NT2/D1 (cell line): ENCODE measurements around the gene TOP3A.

Experiments used
- DNase-seq: peaks from one replicate; pipeline ENCODE4 v3.0.0-alpha.2; 2011; ENCODE audit warnings: low read depth, low spot score
- H3K27me3 ChIP-seq: 2 replicates; pipeline ENCODE4 v1.6.0; 2011; ENCODE audit warnings: mild to moderate bottlenecking; ENCODE audit not compliant: insufficient read length, insufficient read depth
- H3K36me3 ChIP-seq: 2 replicates; pipeline ENCODE4 v1.6.1; 2011; ENCODE audit warnings: mild to moderate bottlenecking, low read length, mixed read lengths; ENCODE audit not compliant: insufficient read depth, insufficient read length
- H3K4me1 ChIP-seq: 2 replicates; pipeline ENCODE4 v1.5.1; 2011; ENCODE audit not compliant: insufficient read depth, insufficient read length
- H3K4me3 ChIP-seq: 2 replicates; pipeline ENCODE4 v1.5.1; 2011; ENCODE audit warnings: low read depth; ENCODE audit not compliant: insufficient read length
- H3K9ac ChIP-seq: 2 replicates; pipeline ENCODE4 v1.6.0; 2011; ENCODE audit warnings: low read depth; ENCODE audit not compliant: insufficient read length
- H3K9me3 ChIP-seq: 2 replicates; pipeline ENCODE4 v1.5.1; 2011; ENCODE audit warnings: mild to moderate bottlenecking, low read length; ENCODE audit not compliant: insufficient read depth
- SUZ12 ChIP-seq: IDR thresholded peaks from 2 replicates; pipeline ENCODE4 v1.6.1; 2011; ENCODE audit not compliant: insufficient read length, insufficient read depth; ENCODE audit errors: extremely low read depth
- YY1 ChIP-seq: IDR thresholded peaks from 2 replicates; pipeline ENCODE4 v1.6.1; 2011; ENCODE audit not compliant: insufficient read length, insufficient read depth
- ZNF274 ChIP-seq: IDR thresholded peaks from 2 replicates; pipeline ENCODE4 v1.6.1; 2011; ENCODE audit warnings: mild to moderate bottlenecking, low read depth, low read length

TOP3A gene

DNA sequence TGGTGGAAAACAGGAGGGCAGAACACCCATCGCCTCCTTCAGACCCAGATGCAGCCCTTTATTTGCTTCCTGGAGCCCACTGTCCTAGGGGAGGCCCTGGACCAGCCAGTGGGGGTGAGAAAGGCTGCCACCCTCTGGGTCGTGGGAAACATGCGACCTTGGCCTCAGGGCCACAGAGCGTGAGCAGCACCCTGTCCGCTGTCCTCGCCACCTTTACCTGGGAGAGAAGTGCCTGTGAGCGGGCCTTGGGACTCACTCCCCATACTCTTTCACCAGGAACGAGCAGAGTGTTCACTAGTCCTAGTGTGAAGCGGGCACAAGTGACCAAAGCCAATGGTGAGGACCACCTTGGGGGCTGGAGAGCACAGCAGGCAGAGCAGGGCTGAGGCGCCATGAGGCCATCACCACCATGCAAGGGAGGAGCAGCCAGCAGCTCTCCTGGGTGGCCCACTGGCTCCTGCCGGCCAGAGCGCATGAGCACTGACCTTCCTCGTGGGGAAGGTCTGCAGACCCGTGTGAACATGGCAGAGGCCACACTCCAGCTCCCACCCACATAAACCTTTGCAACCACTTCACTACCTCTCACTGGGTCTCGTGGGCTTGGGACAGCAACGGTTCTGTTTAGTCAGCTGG, 8.8 kb upstream of the TOP3A start:
- Histone ChIP-seq H3K4me3 (no peak overlapping the region), H3K36me3 (peaks cover 85% of the 10 kb centered on the region), H3K27me3 (no peaks in the 10 kb centered on the region), H3K4me1 (peaks cover 2% of the 10 kb centered on the region), H3K9me3 (peaks cover 6% of the 10 kb centered on the region; the same call in 1 of the 2 replicates), H3K9ac (no peak overlapping the region)
- no peak for DNase-seq
- TF ChIP-seq SUZ12 (no peak), ZNF274 (no peak), YY1 (no peak)

DNA sequence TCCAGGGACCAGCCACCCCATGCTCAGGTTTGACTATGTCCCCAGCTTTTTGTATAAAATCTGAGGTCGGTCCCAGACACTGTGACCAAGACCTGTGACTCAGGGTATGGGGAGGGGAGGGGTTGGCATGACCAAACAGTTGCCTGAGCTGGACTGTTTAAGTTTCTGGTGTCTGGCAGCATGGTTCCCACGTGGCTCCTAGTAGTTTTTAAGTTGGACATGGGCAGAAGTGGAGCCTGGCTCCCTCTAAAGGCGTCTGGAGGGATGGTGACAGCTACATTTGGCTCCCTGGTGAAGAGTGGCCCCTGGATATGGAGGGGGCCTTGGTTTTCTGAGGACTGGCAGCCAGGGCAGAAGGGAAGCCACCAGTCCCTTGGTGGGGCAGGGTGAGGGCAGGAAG, 8.2 kb upstream of the TOP3A start:
- H3K36me3 ChIP-seq = peaks cover 84% of the 10 kb centered on the region
- no peak overlapping the region for H3K9ac ChIP-seq
- TF ChIP-seq SUZ12 = no peak
- H3K9me3 ChIP-seq = peaks cover 8% of the 10 kb centered on the region; the same call in 1 of the 2 replicates
- H3K4me1 ChIP-seq = peaks cover 2% of the 10 kb centered on the region
- no peak overlapping the region for H3K4me3 ChIP-seq
- DNase-seq = no peak
- H3K27me3 ChIP-seq = no peaks in the 10 kb centered on the region

DNA sequence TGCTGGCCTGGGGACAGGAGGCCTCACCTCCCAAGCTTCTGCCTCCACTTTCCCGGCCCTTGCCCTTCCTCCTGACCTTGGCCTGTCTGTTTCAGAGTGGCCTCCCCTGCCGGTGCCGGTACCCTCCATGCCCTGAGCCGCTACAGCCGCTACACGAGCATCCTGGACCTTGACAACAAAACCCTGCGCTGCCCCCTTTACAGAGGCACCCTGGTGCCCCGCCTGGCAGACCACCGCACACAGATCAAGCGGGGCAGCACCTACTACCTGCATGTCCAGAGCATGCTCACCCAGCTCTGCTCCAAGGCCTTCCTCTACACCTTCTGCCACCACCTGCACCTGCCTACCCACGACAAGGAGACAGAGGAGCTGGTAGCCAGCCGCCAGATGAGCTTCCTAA, 7.7 kb upstream of the TOP3A start:
- no peak overlapping the region for H3K4me3 ChIP-seq
- peaks cover 84% of the 10 kb centered on the region for H3K36me3 ChIP-seq
- no peak overlapping the region for H3K9ac ChIP-seq
- peaks cover 13% of the 10 kb centered on the region; the same call in 1 of the 2 replicates for H3K9me3 ChIP-seq
- no peak for TF ChIP-seq SUZ12
- TF ChIP-seq ZNF274 = no peak
- TF ChIP-seq YY1 = no peak
- H3K27me3 ChIP-seq = no peaks in the 10 kb centered on the region
- H3K4me1 ChIP-seq = peaks cover 6% of the 10 kb centered on the region
- no peak for DNase-seq

DNA sequence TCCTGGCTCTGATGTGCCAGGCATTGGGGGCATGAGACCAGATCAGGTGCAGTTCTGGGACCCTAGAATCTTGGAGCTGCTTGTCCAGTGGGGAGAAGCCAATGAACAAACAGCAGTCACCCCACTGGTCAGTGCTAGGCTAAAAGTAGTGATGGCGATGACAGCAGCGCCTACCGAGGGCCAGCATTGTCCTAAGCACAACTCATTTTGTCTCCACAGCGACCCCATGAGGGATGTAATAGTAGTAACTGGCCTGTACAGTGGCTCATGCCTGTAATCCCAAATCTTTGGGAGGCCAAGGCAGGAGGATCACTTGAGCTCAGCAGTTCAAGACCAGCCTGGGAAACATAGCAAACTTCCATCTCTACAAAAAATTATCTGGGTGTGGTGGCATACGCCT, 6.5 kb upstream of the TOP3A start:
- Histone ChIP-seq H3K4me3 (no peak overlapping the region), H3K36me3 (peaks cover 85% of the 10 kb centered on the region), H3K27me3 (no peaks in the 10 kb centered on the region), H3K9me3 (peaks cover 25% of the 10 kb centered on the region), H3K4me1 (peaks cover 8% of the 10 kb centered on the region), H3K9ac (no peak overlapping the region)
- no peak for TF ChIP-seq ZNF274
- no peak for TF ChIP-seq YY1
- no peak for TF ChIP-seq SUZ12
- no peak for DNase-seq

DNA sequence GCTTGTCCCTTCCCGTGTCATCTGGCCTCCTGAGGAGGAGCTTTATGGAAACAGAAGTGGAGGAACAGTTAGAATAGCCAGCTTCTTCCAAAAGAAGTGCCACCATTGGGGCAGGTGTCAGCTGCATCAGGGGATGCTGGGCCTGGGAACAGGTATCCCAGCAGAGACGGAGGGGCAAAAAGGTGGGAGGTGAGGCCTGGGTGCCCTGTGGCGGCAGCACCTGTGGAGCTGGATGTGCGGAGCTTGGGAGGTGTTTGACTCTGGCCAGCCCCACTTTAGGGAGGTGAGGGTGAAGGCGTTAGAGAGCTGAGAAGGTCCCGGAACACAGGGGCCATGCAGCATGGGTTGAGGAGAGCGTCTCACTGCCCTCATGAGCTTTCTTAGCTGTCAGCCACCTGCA, 5.5 kb upstream of the TOP3A start:
- Histone ChIP-seq H3K9ac (no peak overlapping the region), H3K27me3 (no peaks in the 10 kb centered on the region), H3K4me1 (peaks cover 12% of the 10 kb centered on the region), H3K9me3 (peaks cover 35% of the 10 kb centered on the region), H3K36me3 (peaks cover 83% of the 10 kb centered on the region), H3K4me3 (no peak overlapping the region)
- TF ChIP-seq YY1 = no peak
- no peak for TF ChIP-seq ZNF274
- no peak for TF ChIP-seq SUZ12
- DNase-seq = no peak

DNA sequence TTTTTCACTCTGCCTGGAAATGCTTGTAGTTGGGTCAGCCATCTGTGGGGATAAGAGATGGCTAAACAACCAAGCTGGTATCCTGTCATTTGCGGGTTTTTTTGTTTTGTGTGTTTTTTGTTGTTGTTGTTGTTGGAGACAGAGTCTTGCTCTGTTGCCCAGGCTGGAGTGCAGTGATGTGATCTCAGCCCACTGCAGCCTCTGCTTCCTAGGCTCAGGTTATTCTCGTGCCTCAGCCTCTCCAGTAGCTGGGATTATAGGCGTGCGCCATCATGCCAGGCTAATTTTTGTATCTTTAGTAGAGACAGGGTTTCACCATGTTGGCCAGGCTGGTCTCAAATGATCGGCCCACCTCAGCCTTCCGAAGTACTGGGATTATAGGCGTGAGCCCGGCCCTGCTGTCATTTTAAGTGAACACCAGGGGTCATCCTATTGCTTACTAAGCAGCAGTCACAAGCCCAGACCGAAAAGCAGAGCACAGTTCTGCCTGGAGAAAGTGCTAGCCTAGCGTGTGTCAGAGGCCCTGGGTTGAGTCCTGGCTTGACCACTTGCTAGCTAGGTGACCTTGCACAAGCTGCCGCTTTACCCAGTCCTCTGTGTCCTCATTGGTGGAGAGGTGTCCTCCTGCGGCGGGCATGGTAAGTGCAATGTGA, 4.9 kb upstream of the TOP3A start:
- Histone ChIP-seq H3K9me3 (peaks cover 29% of the 10 kb centered on the region), H3K4me1 (peaks cover 12% of the 10 kb centered on the region), H3K27me3 (no peaks in the 10 kb centered on the region), H3K36me3 (peaks cover 77% of the 10 kb centered on the region), H3K9ac (peak overlapping the region; percentile 32), H3K4me3 (no peak overlapping the region)
- no peak for TF ChIP-seq SUZ12
- no peak for TF ChIP-seq ZNF274
- no peak for DNase-seq

DNA sequence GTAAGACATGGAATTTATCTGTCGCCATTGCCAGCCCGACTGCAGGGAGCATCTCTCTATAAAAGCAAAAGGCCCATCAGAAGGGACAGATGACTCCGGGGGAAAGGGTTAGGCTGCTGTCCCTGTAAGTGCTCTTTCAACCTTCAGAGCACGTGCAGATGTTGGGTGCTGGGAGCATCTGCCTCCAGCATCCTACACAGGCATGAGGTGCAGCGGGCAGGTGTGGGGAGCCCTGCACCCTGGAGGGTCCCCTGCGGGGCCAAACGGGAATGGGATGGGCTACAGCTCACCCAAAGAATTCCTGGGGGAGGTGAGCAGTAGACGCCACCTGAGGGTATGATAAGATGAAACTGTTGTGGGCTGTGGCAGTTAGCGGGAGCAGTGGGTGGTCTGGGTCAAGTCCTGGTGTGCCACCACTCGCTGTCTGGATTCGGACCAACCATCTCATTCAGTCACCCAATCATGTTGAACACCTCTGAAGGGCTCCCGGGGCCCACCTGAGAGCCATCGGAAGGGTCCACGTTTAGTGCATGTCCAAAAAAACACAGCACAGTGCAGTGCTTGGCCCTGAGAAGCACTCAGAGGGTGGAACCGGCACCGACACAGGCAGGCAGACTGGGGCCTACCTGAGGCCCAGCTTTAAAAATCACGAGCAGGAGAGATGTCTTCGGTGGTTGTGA, 4.1 kb upstream of the TOP3A start:
- peaks cover 29% of the 10 kb centered on the region for H3K9me3 ChIP-seq
- peaks cover 70% of the 10 kb centered on the region for H3K36me3 ChIP-seq
- no peak overlapping the region for H3K9ac ChIP-seq
- H3K4me3 ChIP-seq = no peak overlapping the region
- TF ChIP-seq YY1 = no peak
- no peak for TF ChIP-seq SUZ12
- no peak for TF ChIP-seq ZNF274
- H3K27me3 ChIP-seq = no peaks in the 10 kb centered on the region
- H3K4me1 ChIP-seq = peaks cover 12% of the 10 kb centered on the region
- no peak for DNase-seq
